B cell (primary cell): Measurements from ENCODE around the gene SLC2A1. TPM values are rescaled to one million over a fixed set of nuclear protein-coding genes. Genes with fewer than 3 reads are reported as not detected.

ENCODE experiments used
- ATAC-seq: fragments of 200-7000 bp; cut with Tn5 transposase; one replicate; pipeline ENCODE4 v1.10.0; 2021; ENCODE audit warnings: low read depth, mild to moderate bottlenecking, moderate number of reproducible peaks, moderate library complexity
- CTCF ChIA-PET: fragments of 350-600 bp; sonication (Branson Sonifier 250); formaldehyde crosslinking; loops from one replicate; lab custom pipeline; 2021; ENCODE audit warnings: antibody characterized with exemption, inconsistent platforms; lab: Charles Lee
- POLR2A ChIA-PET: fragments of 350-600 bp; sonication (Branson Sonifier 250); formaldehyde crosslinking; loops from one replicate; lab custom pipeline; 2021; ENCODE audit warnings: antibody characterized with exemption; lab: Charles Lee
- DNase-seq: peaks from one replicate; pipeline ENCODE4 v3.0.0; 2013
- H2AFZ ChIP-seq: 2 replicates; pipeline ENCODE4 v1.6.1; 2012; ENCODE audit warnings: mild to moderate bottlenecking, low read depth, low read length; ENCODE audit not compliant: insufficient read depth, poor library complexity, severe bottlenecking
- H3K27ac ChIP-seq, 2 donors: 1 replicate in 1 of 2; 2 replicates in 1 of 2; pipeline ENCODE4 v1.5.1; 2012 to 2013; ENCODE audit warnings: low read length in 2 of 2, mild to moderate bottlenecking in 2 of 2, moderate library complexity in 1 of 2
- H3K27me3 ChIP-seq, 4 experiments: fragments of 200-600 bp in 1 of 4; sonication (generic) in 1 of 4; replicated peaks in 1 of 4; 1 replicate in 2 of 4; 2 replicates in 2 of 4; pipeline versions ENCODE4 v1.6.1 to v1.7.0; 2013 to 2016; ENCODE audit warnings: low read length in 3 of 4, mild to moderate bottlenecking in 2 of 4, mixed read lengths in 1 of 4, moderate library complexity in 1 of 4; ENCODE audit not compliant: insufficient read depth in 4 of 4, control insufficient read depth in 3 of 4; ENCODE audit errors: control extremely low read depth in 1 of 4
- H3K36me3 ChIP-seq, 2 experiments: replicated peaks in 1 of 2; 1 replicate in 1 of 2; 2 replicates in 1 of 2; pipeline versions ENCODE4 v1.6.1 to v1.7.1; 2013; ENCODE audit warnings: low read length in 1 of 2; ENCODE audit not compliant: insufficient read depth in 2 of 2, control insufficient read depth in 1 of 2; ENCODE audit errors: control extremely low read depth in 1 of 2, extremely low read depth in 1 of 2
- H3K4me1 ChIP-seq, 2 donors: fragments of 200-600 bp in 1 of 2; sonication (generic) in 1 of 2; 1 replicate in 1 of 2; 2 replicates in 1 of 2; pipeline versions ENCODE4 v1.5.1 to v1.6.1; 2013 to 2017; ENCODE audit warnings: low read length in 2 of 2; ENCODE audit not compliant: control insufficient read depth in 2 of 2, insufficient read depth in 2 of 2
- H3K4me2 ChIP-seq: replicated peaks from 2 replicates; pipeline ENCODE3; 2012; ENCODE audit warnings: mild to moderate bottlenecking, low read depth, low read length; ENCODE audit not compliant: poor library complexity, severe bottlenecking
- H3K4me3 ChIP-seq, 5 experiments: fragments of 200-600 bp in 1 of 5; sonication (generic) in 1 of 5; 1 replicate in 3 of 5; 2 replicates in 2 of 5; pipeline versions ENCODE4 v1.5.1 to v1.7.0; 2011 to 2016; ENCODE audit warnings: low read length in 4 of 5, mild to moderate bottlenecking in 4 of 5, low read depth in 2 of 5, control low read depth in 1 of 5, moderate library complexity in 1 of 5; ENCODE audit not compliant: insufficient read depth in 1 of 5; ENCODE audit errors: control extremely low read depth in 1 of 5, extremely low read depth in 1 of 5
- H3K79me2 ChIP-seq: fragments of 200-600 bp; sonication (generic); one replicate; pipeline ENCODE4 v1.6.0; 2016; ENCODE audit warnings: low read length; ENCODE audit not compliant: control insufficient read depth, insufficient read depth
- H3K9ac ChIP-seq: fragments of 200-600 bp; sonication (generic); 2 replicates; pipeline ENCODE4 v1.6.1; 2017; ENCODE audit warnings: mild to moderate bottlenecking, low read length, moderate library complexity
- H3K9me3 ChIP-seq, 3 donors: one replicate each; pipeline versions ENCODE4 v1.6.1 to v1.7.1; 2013; ENCODE audit warnings: low read length in 2 of 3; ENCODE audit not compliant: control insufficient read depth in 2 of 3, insufficient read depth in 1 of 3; ENCODE audit errors: control extremely low read depth in 1 of 3
- H4K20me1 ChIP-seq: 2 replicates; pipeline ENCODE4 v1.6.0; 2012; ENCODE audit warnings: mild to moderate bottlenecking, low read length; ENCODE audit not compliant: insufficient read depth, control insufficient read depth, poor library complexity, severe bottlenecking
- H3K27ac Mint-ChIP-seq: one replicate; pipeline ENCODE4 v1.8.0; 2021; ENCODE audit warnings: mixed read lengths
- H3K27me3 Mint-ChIP-seq: one replicate; pipeline ENCODE4 v1.8.0; 2021; ENCODE audit warnings: mixed read lengths
- H3K4me1 Mint-ChIP-seq: one replicate; pipeline ENCODE4 v1.8.0; 2021; ENCODE audit warnings: mixed read lengths
- H3K4me3 Mint-ChIP-seq: one replicate; pipeline ENCODE4 v1.8.0; 2021; ENCODE audit warnings: mixed read lengths
- H3K9me3 Mint-ChIP-seq: one replicate; pipeline ENCODE4 v1.8.0; 2022; ENCODE audit warnings: mixed read lengths; ENCODE audit not compliant: insufficient read depth
- EZH2 ChIP-seq: IDR thresholded peaks from 2 replicates; pipeline ENCODE4 v1.6.1; 2012; ENCODE audit warnings: borderline replicate concordance, low read depth, mild to moderate bottlenecking, moderate library complexity, low read length; ENCODE audit not compliant: insufficient read depth, poor library complexity, severe bottlenecking
- WGBS: methylation state at CpG from one replicate; pipeline ENCODE4 v1.1.5; 2013; ENCODE audit warnings: missing lambda C conversion rate; ENCODE audit not compliant: insufficient coverage; 5-methylcytosine and 5-hydroxymethylcytosine counted together
- intact Hi-C: fragments of 100-400 bp; cut with micrococcal nuclease; formaldehyde crosslinking; loops from one replicate; pipeline ENCODE4 v1.10.0; 2022
- polyA plus RNA-seq: library from polyadenylated mRNA; depleted of rRNA; stranded (reverse); fragments of >200 nt; gene quantifications from 2 replicates; pipeline ENCODE4 v1.2.3, GENCODE V29; 2012
- total RNA-seq, 2 donors: library from RNA; stranded (reverse); fragments of 120-200 nt in 1 of 2; gene quantifications; 1 replicate in 1 of 2; 2 replicates in 1 of 2; pipeline versions ENCODE4 v1.2.3 to v1.2.4, GENCODE V29; 2013 to 2022
- TF ChIP-seq, protein P1 (sequence below): fragments of 200-600 bp; IDR thresholded peaks from one replicate; pipeline ENCODE4 v1.8.0; 2022; ENCODE audit warnings: antibody characterized with exemption, mild to moderate bottlenecking

Gene SLC2A1
- total and polyA plus RNA-seq, 2 donors (not counting 1 experiment from before 2014, with no cell fraction given), result 223 to 240 TPM

GRCh38 chr1:42944246-42944928, 14.3 kb downstream of the SLC2A1 start:
- no peaks in the 10 kb centered on the region for H3K9me3 ChIP-seq
- peaks cover 91% of the 10 kb centered on the region for H4K20me1 ChIP-seq
- intact Hi-C loops, result loop anchor here (1.0 to 2.0 kb wide), 3 partner anchors 8 to 14 kb away; partner anchors contain the start of gene SLC2A1
- ChIA-PET CTCF (interaction anchor here (1.4 to 13.0 kb wide), 7 partner anchors 8 to 128 kb away, joined by 4 to 121 read pairs (median 6); no protein-coding TSS in a partner anchor), POLR2A (interaction anchor here (0.6 to 4.6 kb wide), 6 partner anchors 9 to 1026 kb away, joined by 3 to 28 read pairs (median 16); partner anchors contain the start of gene SLC2A1)
- H3K27me3 ChIP-seq, result no peaks in the 10 kb centered on the region
- peak overlapping the region in 3 of 5 experiments; percentile 15 to 49 (median 30) for H3K4me3 ChIP-seq
- H3K27ac ChIP-seq, result peak overlapping the region; percentile 66 to 76
- peak overlapping the region; percentile 91 for H3K27ac Mint-ChIP-seq
- H3K4me1 Mint-ChIP-seq, result peaks cover 94% of the 10 kb centered on the region
- DNase-seq (peak; percentile 61), ATAC-seq (peak; percentile 63)
- H3K4me3 Mint-ChIP-seq, result peak overlapping the region; percentile 77
- no peaks in the 10 kb centered on the region for H3K27me3 Mint-ChIP-seq
- H3K4me1 ChIP-seq, result peaks cover 96 to 100% of the 10 kb centered on the region in 2 donors
- H3K4me2 ChIP-seq, result peak overlapping the region; percentile 67
- peaks cover 0 to 69% of the 10 kb centered on the region in 2 experiments for H3K36me3 ChIP-seq
- no peaks in the 10 kb centered on the region for H3K9me3 Mint-ChIP-seq
- TF ChIP-seq, protein P1, sequence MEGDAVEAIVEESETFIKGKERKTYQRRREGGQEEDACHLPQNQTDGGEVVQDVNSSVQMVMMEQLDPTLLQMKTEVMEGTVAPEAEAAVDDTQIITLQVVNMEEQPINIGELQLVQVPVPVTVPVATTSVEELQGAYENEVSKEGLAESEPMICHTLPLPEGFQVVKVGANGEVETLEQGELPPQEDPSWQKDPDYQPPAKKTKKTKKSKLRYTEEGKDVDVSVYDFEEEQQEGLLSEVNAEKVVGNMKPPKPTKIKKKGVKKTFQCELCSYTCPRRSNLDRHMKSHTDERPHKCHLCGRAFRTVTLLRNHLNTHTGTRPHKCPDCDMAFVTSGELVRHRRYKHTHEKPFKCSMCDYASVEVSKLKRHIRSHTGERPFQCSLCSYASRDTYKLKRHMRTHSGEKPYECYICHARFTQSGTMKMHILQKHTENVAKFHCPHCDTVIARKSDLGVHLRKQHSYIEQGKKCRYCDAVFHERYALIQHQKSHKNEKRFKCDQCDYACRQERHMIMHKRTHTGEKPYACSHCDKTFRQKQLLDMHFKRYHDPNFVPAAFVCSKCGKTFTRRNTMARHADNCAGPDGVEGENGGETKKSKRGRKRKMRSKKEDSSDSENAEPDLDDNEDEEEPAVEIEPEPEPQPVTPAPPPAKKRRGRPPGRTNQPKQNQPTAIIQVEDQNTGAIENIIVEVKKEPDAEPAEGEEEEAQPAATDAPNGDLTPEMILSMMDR, result no peak
- TF ChIP-seq EZH2, result no peak
- H2AFZ ChIP-seq, result no peak overlapping the region
- 12% methylated on average over 8 of the region's 9 CpGs for WGBS
- peak overlapping the region; percentile 50 for H3K9ac ChIP-seq
- peaks cover 100% of the 10 kb centered on the region for H3K79me2 ChIP-seq
